ENCODE results near the gene CCNB2. TPM values are rescaled to one million over a fixed set of nuclear protein-coding genes. Genes with fewer than 3 reads are reported as not detected.
"Not testable (repeated sequence)": the region's sequence is repeated elsewhere in the genome, so short reads cannot be mapped to it uniquely, and the experiment has no call there.

Gene CCNB2
- total and polyA plus RNA-seq, 2 donors (not counting 3 experiments of a cell fraction or from before 2014, with no cell fraction given), result 55.9 to 65.2 TPM

GRCh38 chr15:59124261-59124660 is 19.3 kb downstream of the CCNB2 start:
- FAIRE-seq, result no peak
- Histone ChIP-seq H4K20me1 (replicated peaks; ENCODE audit: control insufficient read depth, extremely low read depth, insufficient read depth, low read length) (no peaks in the 10 kb centered on the region), H3K4me1 (ENCODE audit: control insufficient read depth, extremely low read depth, insufficient read depth, low read length) (no peaks in the 10 kb centered on the region), H2AFZ (ENCODE audit: low read depth, low read length) (no peak overlapping the region), H3K27me3 (ENCODE audit: control insufficient read depth in 2 of 2, insufficient read depth in 2 of 2, low read length in 2 of 2) (no peaks in the 10 kb centered on the region), H3K36me3 (ENCODE audit: control insufficient read depth in 2 of 2, extremely low read depth in 1 of 2, insufficient read depth in 2 of 2, low read length in 2 of 2) (peaks cover 0 to 11% of the 10 kb centered on the region in 2 experiments), H3K4me2 (ENCODE audit: insufficient read depth, low read length) (no peak overlapping the region), H3K4me3 (replicated peaks in 1 of 3; ENCODE audit: insufficient read depth in 1 of 3, low read depth in 1 of 3, low read length in 3 of 3) (no peak overlapping the region), H3K9me3 (replicated peaks; ENCODE audit: control insufficient read depth, insufficient read depth, low read length) (no peaks in the 10 kb centered on the region), H3K27ac (ENCODE audit: insufficient read depth, low read depth, low read length) (no peak overlapping the region), H3K79me2 (ENCODE audit: control insufficient read depth, insufficient read depth, low read length) (peaks cover 29% of the 10 kb centered on the region), H3K9ac (replicated peaks; ENCODE audit: extremely low read depth, insufficient read depth, low read length) (no peak overlapping the region), H3K9me1 (replicated peaks; ENCODE audit: control insufficient read depth, extremely low read depth, insufficient read depth, low read length) (no peaks in the 10 kb centered on the region)
- DNase-seq (ENCODE audit: low read depth, low spot score), result no peak
- TF ChIP-seq MAX (IDR thresholded peaks at IDR 0.05; ENCODE audit: insufficient read depth, insufficient read length), result no peak
- TF ChIP-seq JUN (IDR thresholded peaks at IDR 0.05; ENCODE audit: borderline replicate concordance, insufficient read depth, insufficient read length, low read depth), result no peak
- no peak for TF ChIP-seq CTCF (IDR thresholded peaks at IDR 0.05; ENCODE audit: extremely low read depth in 1 of 2, insufficient read depth in 1 of 2, low read depth in 1 of 2, low read length in 2 of 2)
- TF ChIP-seq GATA2 (IDR thresholded peaks at IDR 0.05; ENCODE audit: insufficient read depth, insufficient read length, low read depth, low read length), result no peak
- TF ChIP-seq POLR2A (IDR thresholded peaks at IDR 0.05; ENCODE audit: low read depth, low read length), result no peak
- no peak for TF ChIP-seq FOS (IDR thresholded peaks at IDR 0.05; ENCODE audit: borderline replicate concordance, insufficient read depth, low read length)
- TF ChIP-seq POLR2AphosphoS5 (IDR thresholded peaks at IDR 0.05; ENCODE audit: insufficient read depth, low read depth, low read length), result no peak
- TF ChIP-seq EZH2 (IDR thresholded peaks at IDR 0.05; ENCODE audit: borderline replicate concordance, low read depth, low read length, severe bottlenecking), result no peak
- TF ChIP-seq MYC (IDR thresholded peaks at IDR 0.05; ENCODE audit: low read depth, low read length), result no peak
- intact Hi-C loops (cut with micrococcal nuclease) (no loop called here), dilution Hi-C loops (cut with MboI; ENCODE audit: extremely low pct_ligation_motif_present, low sequenced_read_pairs) (no loop called here)
- POLR2A ChIA-PET, result interaction anchor here (0.5 kb wide), 1 partner anchor 31 kb away, joined by 11 read pairs; no protein-coding TSS in a partner anchor
- CTCF ChIA-PET, result interaction anchor here (1.0 to 1.9 kb wide), 3 partner anchors 8 to 378 kb away, joined by 3 to 6 read pairs (median 4); no protein-coding TSS in a partner anchor
- BruUV-seq (replicated peaks), result no TSS peak

GRCh38 chr15:59125683-59126082 is 20.7 kb downstream of the CCNB2 start:
- POLR2A ChIA-PET; H3K9me3 ChIP-seq (replicated peaks; ENCODE audit: control insufficient read depth, insufficient read depth, low read length); intact Hi-C loops (cut with micrococcal nuclease); H2AFZ ChIP-seq (ENCODE audit: low read depth, low read length); BruUV-seq (replicated peaks); dilution Hi-C loops (cut with MboI; ENCODE audit: extremely low pct_ligation_motif_present, low sequenced_read_pairs); H3K4me2 ChIP-seq (ENCODE audit: insufficient read depth, low read length); H3K27me3 ChIP-seq (ENCODE audit: control insufficient read depth in 2 of 2, insufficient read depth in 2 of 2, low read length in 2 of 2); H3K9me1 ChIP-seq (replicated peaks; ENCODE audit: control insufficient read depth, extremely low read depth, insufficient read depth, low read length); H3K4me3 ChIP-seq (replicated peaks in 1 of 3; ENCODE audit: insufficient read depth in 1 of 3, low read depth in 1 of 3, low read length in 3 of 3); DNase-seq (ENCODE audit: low read depth, low spot score); H3K27ac ChIP-seq (ENCODE audit: insufficient read depth, low read depth, low read length); CTCF ChIA-PET; H3K4me1 ChIP-seq (ENCODE audit: control insufficient read depth, extremely low read depth, insufficient read depth, low read length); FAIRE-seq; H4K20me1 ChIP-seq (replicated peaks; ENCODE audit: control insufficient read depth, extremely low read depth, insufficient read depth, low read length); H3K9ac ChIP-seq (replicated peaks; ENCODE audit: extremely low read depth, insufficient read depth, low read length): not testable (repeated sequence)
- Histone ChIP-seq H3K79me2 (ENCODE audit: control insufficient read depth, insufficient read depth, low read length) (peaks cover 41% of the 10 kb centered on the region), H3K36me3 (ENCODE audit: control insufficient read depth in 2 of 2, extremely low read depth in 1 of 2, insufficient read depth in 2 of 2, low read length in 2 of 2) (peaks cover 0 to 11% of the 10 kb centered on the region in 2 experiments)

- BruUV-seq (replicated peaks); H3K4me2 ChIP-seq (ENCODE audit: insufficient read depth, low read length); intact Hi-C loops (cut with micrococcal nuclease); H2AFZ ChIP-seq (ENCODE audit: low read depth, low read length); H3K4me1 ChIP-seq (ENCODE audit: control insufficient read depth, extremely low read depth, insufficient read depth, low read length); H4K20me1 ChIP-seq (replicated peaks; ENCODE audit: control insufficient read depth, extremely low read depth, insufficient read depth, low read length); H3K9me1 ChIP-seq (replicated peaks; ENCODE audit: control insufficient read depth, extremely low read depth, insufficient read depth, low read length); FAIRE-seq; H3K27me3 ChIP-seq (ENCODE audit: control insufficient read depth in 2 of 2, insufficient read depth in 2 of 2, low read length in 2 of 2); CTCF ChIA-PET; H3K9me3 ChIP-seq (replicated peaks; ENCODE audit: control insufficient read depth, insufficient read depth, low read length); H3K4me3 ChIP-seq (replicated peaks in 1 of 3; ENCODE audit: insufficient read depth in 1 of 3, low read depth in 1 of 3, low read length in 3 of 3); POLR2A ChIA-PET; DNase-seq (ENCODE audit: low read depth, low spot score); dilution Hi-C loops (cut with MboI; ENCODE audit: extremely low pct_ligation_motif_present, low sequenced_read_pairs); H3K27ac ChIP-seq (ENCODE audit: insufficient read depth, low read depth, low read length); H3K9ac ChIP-seq (replicated peaks; ENCODE audit: extremely low read depth, insufficient read depth, low read length): not testable (repeated sequence)
- peaks cover 45% of the 10 kb centered on the region for H3K79me2 ChIP-seq (ENCODE audit: control insufficient read depth, insufficient read depth, low read length)
- H3K36me3 ChIP-seq (ENCODE audit: control insufficient read depth in 2 of 2, extremely low read depth in 1 of 2, insufficient read depth in 2 of 2, low read length in 2 of 2), result peaks cover 0 to 11% of the 10 kb centered on the region in 2 experiments
Observed at GRCh38 chr15:59127255-59127654, 22.3 kb downstream of the CCNB2 start.

Data from endothelial cell of umbilical vein (primary cell).